ENCODE results near the gene FNDC5. TPM values are rescaled to one million over a fixed set of nuclear protein-coding genes. Genes with fewer than 3 reads are reported as not detected.

Gene FNDC5
- total RNA-seq, 1 experiment from 2014 or later: 4.5 TPM

- no peaks in the 10 kb centered on the region for H3K23me2 ChIP-seq (ENCODE audit: insufficient read length, low read depth, low read length, poor library complexity, severe bottlenecking)
- H3K18ac ChIP-seq (ENCODE audit: insufficient read length, low read depth, low read length): no peak overlapping the region
- H2BK12ac ChIP-seq (ENCODE audit: insufficient read length, low read depth, low read length): no peak overlapping the region
- no peaks in the 10 kb centered on the region for H4K20me1 ChIP-seq (ENCODE audit: control insufficient read depth, insufficient read depth, insufficient read length)
- no peak for DNase-seq
- H2AFZ ChIP-seq (ENCODE audit: low read length): no peak overlapping the region
- Mint-ChIP-seq H3K27ac (peak overlapping the region in 1 of 3 experiments; percentile 62; a peak in 1 of 7 replicates), H3K9me3 (no peaks in the 10 kb centered on the region), H3K4me3 (no peak overlapping the region), H3K27me3 (ENCODE audit: low read depth) (peaks cover 4% of the 10 kb centered on the region; the same call in 1 of the 2 replicates), H3K4me1 (peaks cover 3 to 6% of the 10 kb centered on the region in 2 experiments; a peak in 3 of 4 replicates), H3K36me3 (ENCODE audit: insufficient read depth in 1 of 3, low read depth in 3 of 3) (peaks cover 8 to 22% (median 18%) of the 10 kb centered on the region in 3 experiments)
- WGBS (ENCODE audit: extremely low coverage, insufficient read length, low lambda C conversion rate): no CpG with 5 or more reads among the region's 4 CpGs
- no peak overlapping the region for H3T11ph ChIP-seq (ENCODE audit: low read length)
- no peak overlapping the region for H3K4me2 ChIP-seq (ENCODE audit: insufficient read depth, insufficient read length, low read length)
- H3K56ac ChIP-seq (ENCODE audit: insufficient read length, low read depth, low read length): no peak overlapping the region
- no peak overlapping the region for H4K91ac ChIP-seq (ENCODE audit: insufficient read length, low read depth, low read length)
- H2AK5ac ChIP-seq (ENCODE audit: insufficient read length, low read length): no peak overlapping the region
- no peak overlapping the region for H3K27ac ChIP-seq (ENCODE audit: insufficient read length, low read depth, low read length)
- TF ChIP-seq CTCF (conservative IDR thresholded peaks at IDR 0.05): no peak
- no peaks in the 10 kb centered on the region for H3K4me1 ChIP-seq (ENCODE audit: insufficient read depth, low read length)
- no peaks in the 10 kb centered on the region for H3K79me1 ChIP-seq (ENCODE audit: insufficient read depth, low read depth, low read length, poor library complexity, severe bottlenecking)
- no peak overlapping the region; the same call in 1 of the 2 replicates for H3K14ac ChIP-seq (ENCODE audit: insufficient read depth, low read length)
- no peak overlapping the region for H2BK5ac ChIP-seq (ENCODE audit: insufficient read length, low read length)
- no peak overlapping the region for H3K9ac ChIP-seq (ENCODE audit: extremely low read depth, insufficient read length, low read length)
- H3K79me2 ChIP-seq (ENCODE audit: insufficient read depth, low read length): no peaks in the 10 kb centered on the region
- no peak overlapping the region for H2BK120ac ChIP-seq (ENCODE audit: low read depth, low read length, poor library complexity, severe bottlenecking)
- no peak overlapping the region for H3K4ac ChIP-seq (ENCODE audit: low read depth, low read length)
- no peak overlapping the region for H3K23ac ChIP-seq (ENCODE audit: insufficient read length, low read depth, low read length)
- H3K27me3 ChIP-seq (ENCODE audit: insufficient read depth, low read length): no peaks in the 10 kb centered on the region
- H4K5ac ChIP-seq (ENCODE audit: insufficient read length, low read depth, low read length): no peak overlapping the region
- H4K8ac ChIP-seq (replicated peaks; ENCODE audit: insufficient read length, low read depth, low read length): no peak overlapping the region
- no peak overlapping the region for H2BK20ac ChIP-seq (ENCODE audit: low read depth, low read length, poor library complexity, severe bottlenecking)
- no peak overlapping the region for H2BK15ac ChIP-seq (ENCODE audit: low read depth, low read length)
- no peaks in the 10 kb centered on the region for H3K9me3 ChIP-seq (ENCODE audit: control insufficient read depth, low read depth, low read length)
These were observed 7.4 kb downstream of the FNDC5 start for GRCh38 chr1:32863218-32863880.
